Ishikawa (cell line): ENCODE results near the gene SNX1.

Experiments
- EP300 ChIP-seq: IDR thresholded peaks from 2 replicates; pipeline ENCODE4 v1.6.1; 2012; ENCODE audit warnings: borderline replicate concordance
- NFIC ChIP-seq: IDR thresholded peaks from 2 replicates; pipeline ENCODE4 v1.6.1; 2012
- REST ChIP-seq: IDR thresholded peaks from 2 replicates; pipeline ENCODE4 v1.6.1; 2012; ENCODE audit warnings: low read depth, mild to moderate bottlenecking
- TAF1 ChIP-seq: IDR thresholded peaks from 2 replicates; pipeline ENCODE4 v1.6.1; 2012; ENCODE audit warnings: low read depth, mild to moderate bottlenecking

GRCh38 chr15:64060716-64061115 is 35.1 kb upstream of the SNX1 start:
- TF ChIP-seq NFIC (no peak), REST (no peak), EP300 (no peak), TAF1 (no peak)
